ENCODE results near the gene PSTK.

Gene PSTK

GRCh38 chr10:123039632-123039930 is 59.4 kb downstream of the PSTK start:
- no peak for TF ChIP-seq TCF12 (IDR thresholded peaks at IDR 0.05; ENCODE audit: low read depth)
- no peak for TF ChIP-seq YY1 (IDR thresholded peaks at IDR 0.05; ENCODE audit: low read depth)
- no peak for TF ChIP-seq USF1 (IDR thresholded peaks at IDR 0.05)
- TF ChIP-seq MAX (IDR thresholded peaks at IDR 0.05), result no peak
- no peak for TF ChIP-seq CEBPB (IDR thresholded peaks at IDR 0.05)
- TF ChIP-seq EGR1 (IDR thresholded peaks at IDR 0.05), result no peak
- no peak for TF ChIP-seq TEAD4 (IDR thresholded peaks at IDR 0.05)
- no peak for TF ChIP-seq TAF1 (IDR thresholded peaks at IDR 0.05; ENCODE audit: low read depth)
- no peak for TF ChIP-seq ZBTB7A (IDR thresholded peaks at IDR 0.05; ENCODE audit: low read depth)
- no peak for TF ChIP-seq EP300 (IDR thresholded peaks at IDR 0.05; ENCODE audit: borderline replicate concordance)
- no peak for TF ChIP-seq CREB1 (IDR thresholded peaks at IDR 0.05; ENCODE audit: low read depth)
- TF ChIP-seq FOXM1 (IDR thresholded peaks at IDR 0.05; ENCODE audit: borderline replicate concordance, low read depth), result no peak
- TF ChIP-seq NFIC (IDR thresholded peaks at IDR 0.05), result no peak
- TF ChIP-seq REST (IDR thresholded peaks at IDR 0.05; ENCODE audit: low read depth), result no peak
